HEK293T (cell line): ENCODE results near the gene TSPAN16.
"Not testable (repeated sequence)": the region's sequence is repeated elsewhere in the genome, so short reads cannot be mapped to it uniquely, and the experiment has no call there.

Experiments used
- CTCF ChIA-PET: fragments of 350-600 bp; formaldehyde crosslinking; extraction: SDS; loops from one replicate; lab custom pipeline; 2021; ENCODE audit warnings: antibody characterized with exemption, inconsistent platforms; lab: Yijun Ruan, JAX
- POLR2A ChIA-PET: fragments of 350-600 bp; formaldehyde crosslinking; extraction: SDS; loops from one replicate; lab custom pipeline; 2020; ENCODE audit warnings: antibody characterized with exemption, inconsistent platforms; lab: Yijun Ruan, JAX
- DNase-seq: peaks from one replicate; pipeline ENCODE4 v3.0.0; 2012; ENCODE audit warnings: mixed read lengths; ENCODE audit errors: extremely low spot score
- ARNT ChIP-seq: fragments of 450-650 bp; IDR thresholded peaks from 2 replicates; pipeline ENCODE4 v1.6.1; 2017; ENCODE audit warnings: mild to moderate bottlenecking
- BHLHE40 ChIP-seq: fragments of 450-650 bp; IDR thresholded peaks from 2 replicates; pipeline ENCODE4 v1.6.1; 2016; ENCODE audit warnings: mild to moderate bottlenecking, moderate library complexity, borderline replicate concordance
- CTBP1 ChIP-seq: fragments of 450-650 bp; IDR thresholded peaks from 2 replicates; pipeline ENCODE4 v1.6.1; 2016; ENCODE audit warnings: borderline replicate concordance
- ELF4 ChIP-seq: fragments of 450-650 bp; IDR thresholded peaks from 2 replicates; pipeline ENCODE4 v1.6.1; 2017; ENCODE audit warnings: antibody characterized with exemption
- FOXA1 ChIP-seq: fragments of 450-650 bp; IDR thresholded peaks from 2 replicates; pipeline ENCODE4 v1.6.1; 2016; ENCODE audit warnings: mild to moderate bottlenecking
- FOXK2 ChIP-seq: fragments of 450-650 bp; IDR thresholded peaks from 2 replicates; pipeline ENCODE4 v1.6.1; 2016; ENCODE audit warnings: mild to moderate bottlenecking
- FOXM1 ChIP-seq: fragments of 450-650 bp; IDR thresholded peaks from 2 replicates; pipeline ENCODE4 v1.6.1; 2017; ENCODE audit warnings: mild to moderate bottlenecking, borderline replicate concordance
- HDGF ChIP-seq: fragments of 450-650 bp; IDR thresholded peaks from 2 replicates; pipeline ENCODE4 v1.6.1; 2017; ENCODE audit warnings: antibody characterized with exemption, borderline replicate concordance
- L3MBTL2 ChIP-seq: fragments of 450-650 bp; conservative IDR thresholded peaks from 2 replicates; pipeline ENCODE4 v1.6.1; 2016; ENCODE audit warnings: mild to moderate bottlenecking
- LEF1 ChIP-seq: fragments of 450-650 bp; IDR thresholded peaks from 2 replicates; pipeline ENCODE4 v1.6.1; 2017; ENCODE audit warnings: mild to moderate bottlenecking, borderline replicate concordance
- NFRKB ChIP-seq: fragments of 450-650 bp; IDR thresholded peaks from 2 replicates; pipeline ENCODE4 v1.6.1; 2016; ENCODE audit warnings: mild to moderate bottlenecking, moderate library complexity
- SP1 ChIP-seq: fragments of 450-650 bp; IDR thresholded peaks from 2 replicates; pipeline ENCODE4 v1.6.1; 2017
- SUZ12 ChIP-seq: fragments of 450-650 bp; IDR thresholded peaks from 2 replicates; pipeline ENCODE4 v1.6.1; 2016; ENCODE audit warnings: mild to moderate bottlenecking
- TARDBP ChIP-seq: fragments of 450-650 bp; IDR thresholded peaks from 2 replicates; pipeline ENCODE4 v1.6.1; 2016
- ZNF384 ChIP-seq: fragments of 450-650 bp; IDR thresholded peaks from 2 replicates; pipeline ENCODE4 v1.6.1; 2016
- TF ChIP-seq, protein P1 (sequence below): fragments of 450-650 bp; IDR thresholded peaks from 2 replicates; pipeline ENCODE4 v1.6.1; 2016

The TSPAN16 gene

GRCh38 chr19:11300811-11301120 lies 4.8 kb downstream of the TSPAN16 start:
- TF ChIP-seq SUZ12: no peak
- TF ChIP-seq FOXM1: no peak
- no peak for TF ChIP-seq ZNF384
- no peak for TF ChIP-seq FOXK2
- TF ChIP-seq NFRKB: no peak
- no peak for TF ChIP-seq FOXA1
- no peak for TF ChIP-seq HDGF
- no peak for TF ChIP-seq TARDBP
- no peak for TF ChIP-seq CTBP1
- no peak for TF ChIP-seq BHLHE40
- TF ChIP-seq SP1: no peak
- TF ChIP-seq LEF1: no peak
- no peak for TF ChIP-seq L3MBTL2
- TF ChIP-seq ELF4: no peak
- DNase-seq: no peak
- CTCF ChIA-PET: no interaction called here
- POLR2A ChIA-PET: no interaction called here

DNA sequence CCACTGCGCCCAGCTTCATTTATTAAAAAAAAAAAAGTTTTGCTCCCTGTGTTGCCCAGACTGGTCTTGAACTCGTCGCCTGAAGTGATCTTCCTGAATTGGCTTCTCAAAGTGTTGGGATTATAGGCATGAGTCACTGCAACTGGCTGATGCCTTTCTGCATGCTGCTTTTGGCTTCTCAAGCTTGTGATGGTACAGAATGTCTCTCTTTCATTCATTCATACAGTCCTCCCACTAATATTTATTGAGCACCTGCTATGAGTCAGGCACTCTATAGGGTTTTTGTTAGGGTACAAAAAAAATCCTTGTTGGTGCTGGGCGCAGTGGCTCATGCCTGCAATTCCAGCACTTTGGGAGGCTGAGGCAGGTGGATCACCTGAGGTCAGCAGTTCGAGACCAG lies 9.0 kb downstream of the TSPAN16 start:
- TF ChIP-seq, protein P1, sequence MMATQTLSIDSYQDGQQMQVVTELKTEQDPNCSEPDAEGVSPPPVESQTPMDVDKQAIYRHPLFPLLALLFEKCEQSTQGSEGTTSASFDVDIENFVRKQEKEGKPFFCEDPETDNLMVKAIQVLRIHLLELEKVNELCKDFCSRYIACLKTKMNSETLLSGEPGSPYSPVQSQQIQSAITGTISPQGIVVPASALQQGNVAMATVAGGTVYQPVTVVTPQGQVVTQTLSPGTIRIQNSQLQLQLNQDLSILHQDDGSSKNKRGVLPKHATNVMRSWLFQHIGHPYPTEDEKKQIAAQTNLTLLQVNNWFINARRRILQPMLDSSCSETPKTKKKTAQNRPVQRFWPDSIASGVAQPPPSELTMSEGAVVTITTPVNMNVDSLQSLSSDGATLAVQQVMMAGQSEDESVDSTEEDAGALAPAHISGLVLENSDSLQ: no peak
- TF ChIP-seq TARDBP: no peak
- CTCF ChIA-PET: no interaction called here
- no peak for DNase-seq
- POLR2A ChIA-PET: interaction anchor here (1.2 kb wide), 1 partner anchor 41 kb away, joined by 4 read pairs; the partner anchor contains the start of genes CCDC159 and TMEM205

DNA sequence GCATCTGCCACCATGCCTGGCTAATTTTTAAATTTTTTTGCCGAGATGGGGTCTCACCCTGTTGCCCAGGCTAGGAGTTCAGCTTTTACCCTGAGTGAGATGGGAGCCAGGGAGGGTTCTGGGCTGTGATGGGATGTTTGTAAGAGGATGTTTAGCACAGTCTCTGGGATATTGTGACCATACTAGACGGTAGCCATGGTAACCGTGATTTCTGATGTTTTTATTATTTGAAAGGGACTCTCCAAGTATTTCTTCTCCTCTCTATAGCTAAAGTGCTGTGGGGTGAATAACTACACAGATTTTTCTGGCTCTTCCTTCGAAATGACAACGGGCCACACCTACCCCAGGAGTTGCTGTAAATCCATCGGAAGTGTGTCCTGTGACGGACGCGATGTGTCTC lies 10.4 kb downstream of the TSPAN16 start:
- ChIA-PET POLR2A (no interaction called here), CTCF (interaction anchor here (0.6 kb wide), 1 partner anchor 51 kb away, joined by 3 read pairs; no protein-coding TSS in a partner anchor)
- DNase-seq: no peak
- TF ChIP-seq LEF1: no peak
- no peak for TF ChIP-seq FOXK2
- no peak for TF ChIP-seq BHLHE40
- no peak for TF ChIP-seq CTBP1
- TF ChIP-seq L3MBTL2: no peak
- TF ChIP-seq SUZ12: no peak
- TF ChIP-seq, protein P1: no peak
- no peak for TF ChIP-seq ARNT
- no peak for TF ChIP-seq ZNF384
- TF ChIP-seq FOXM1: no peak
- TF ChIP-seq NFRKB: no peak

- DNase-seq, POLR2A ChIA-PET: not testable (repeated sequence)
- CTCF ChIA-PET: interaction anchor here (0.7 kb wide), 1 partner anchor 61 kb away, joined by 3 read pairs; no protein-coding TSS in a partner anchor
Observed at GRCh38 chr19:11320278-11320995, 24.5 kb downstream of the TSPAN16 start.

DNA sequence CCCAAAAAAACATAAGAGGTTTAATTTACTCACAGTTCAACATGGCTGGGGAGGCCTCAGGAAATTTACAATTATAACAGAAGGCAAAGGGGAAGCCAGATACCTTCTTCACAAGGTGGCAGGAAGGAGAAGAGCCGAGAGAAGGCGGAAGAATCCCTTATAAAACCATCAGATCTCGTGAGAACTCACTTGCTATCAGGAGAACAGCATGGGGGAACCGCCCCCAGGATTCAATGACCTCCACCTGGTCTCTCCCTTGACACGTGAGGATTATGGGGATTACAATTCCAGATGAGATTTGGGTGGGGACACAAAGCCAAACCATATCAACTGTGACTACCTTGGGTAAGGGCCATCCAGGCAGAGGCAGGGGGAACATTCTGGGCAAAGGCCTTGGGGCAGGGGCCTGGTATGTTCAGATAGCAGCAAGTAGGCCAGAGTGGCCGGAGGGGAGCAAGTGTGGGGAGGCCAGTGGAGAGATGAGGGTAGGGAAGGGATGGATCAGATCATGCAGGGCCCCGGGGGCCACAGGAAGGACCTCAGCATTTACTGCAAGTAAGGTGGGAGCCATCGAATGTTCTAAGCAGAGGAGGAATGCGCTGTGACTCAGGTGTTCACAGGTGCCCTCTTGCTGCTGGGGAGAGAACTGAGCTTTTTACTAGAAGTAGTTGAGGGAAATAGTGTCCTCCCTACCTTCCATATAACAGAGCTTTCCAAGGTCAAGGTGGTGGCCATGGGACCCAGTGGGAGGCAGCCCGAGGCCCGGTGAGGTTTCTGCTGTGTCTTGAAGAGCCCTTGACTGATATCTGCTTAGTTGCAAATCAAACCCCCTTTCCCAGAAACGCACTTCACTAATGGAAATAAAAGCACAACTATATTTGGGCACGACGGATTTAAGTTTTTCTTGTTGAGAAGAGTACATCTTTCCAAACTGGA lies 25.5 kb downstream of the TSPAN16 start:
- TF ChIP-seq TARDBP (no peak), HDGF (no peak), FOXA1 (no peak), FOXM1 (no peak), ZNF384 (no peak), FOXK2 (no peak)
- TF ChIP-seq, protein P1: no peak
- DNase-seq: no peak
- ChIA-PET CTCF (interaction anchor here (1.0 kb wide), 1 partner anchor 23 kb away, joined by 4 read pairs; no protein-coding TSS in a partner anchor), POLR2A (interaction anchor here (2.0 to 2.8 kb wide), 2 partner anchors 25 to 53 kb away, joined by 10 to 13 read pairs; partner anchors contain the start of genes CCDC159, SWSAP1 and TMEM205)

GRCh38 chr19:11322269-11323024 lies 26.5 kb downstream of the TSPAN16 start:
- DNase-seq: no peak
- ChIA-PET POLR2A (interaction anchor here (1.3 to 2.8 kb wide), 3 partner anchors 22 to 52 kb away, joined by 5 to 13 read pairs (median 10); partner anchors contain the start of genes CCDC159, SWSAP1 and TMEM205), CTCF (interaction anchor here (1.0 to 1.5 kb wide), 3 partner anchors 22 to 59 kb away, joined by 4 read pairs; no protein-coding TSS in a partner anchor)
- no peak for TF ChIP-seq FOXA1
- no peak for TF ChIP-seq CTBP1
